HEK293 (cell line): Measurements from ENCODE around the gene ABHD17B.

Experiments
- CTCF ChIA-PET: fragments of 350-600 bp; formaldehyde crosslinking; extraction: SDS; loops from one replicate; lab custom pipeline; 2021; ENCODE audit warnings: antibody characterized with exemption; lab: Yijun Ruan, JAX
- POLR2A ChIA-PET: fragments of 300-600 bp; formaldehyde crosslinking; extraction: SDS; loops from one replicate; lab custom pipeline; 2020; ENCODE audit warnings: antibody characterized with exemption, inconsistent platforms; lab: Yijun Ruan, JAX
- H3K27ac ChIP-seq: fragments of 200-500 bp; sonication (Bioruptor generic); 2 replicates; pipeline ENCODE4 v1.5.1; 2014; ENCODE audit warnings: low read depth, low read length, control low read depth, inconsistent platforms; ENCODE audit errors: extremely low read depth
- H3K36me3 ChIP-seq, 2 experiments: fragments of 200-500 bp in 1 of 2; sonication (Bioruptor generic) in 1 of 2; 1 replicate in 1 of 2; 2 replicates in 1 of 2; pipeline ENCODE4 v1.5.1; 2014 to 2017; ENCODE audit warnings: inconsistent platforms in 2 of 2, low read length in 2 of 2; ENCODE audit not compliant: control insufficient read depth in 2 of 2, insufficient read depth in 1 of 2
- H3K4me1 ChIP-seq: fragments of 200-500 bp; sonication (Bioruptor generic); 2 replicates; pipeline ENCODE4 v1.5.1; 2014; ENCODE audit warnings: mild to moderate bottlenecking, low read length, inconsistent platforms; ENCODE audit not compliant: control insufficient read depth, insufficient read depth
- H3K4me3 ChIP-seq: 2 replicates; pipeline ENCODE4 v1.5.1; 2011; ENCODE audit warnings: low read depth, mild to moderate bottlenecking, control low read depth, low read length, moderate library complexity
- H3K9me3 ChIP-seq: fragments of 200-500 bp; sonication (Bioruptor generic); 2 replicates; pipeline ENCODE4 v1.5.1; 2014; ENCODE audit warnings: low read depth, low read length, inconsistent platforms; ENCODE audit not compliant: control insufficient read depth, insufficient read depth
- BCL11B ChIP-seq: fragments of 450-650 bp; formaldehyde crosslinking; IDR thresholded peaks from 2 replicates; pipeline ENCODE4 v1.5.1; 2016; ENCODE audit warnings: low read depth, missing biosample characterization, missing genetic modification characterization
- HOXC10 ChIP-seq: sonication (generic); formaldehyde crosslinking; IDR thresholded peaks from 2 replicates; pipeline ENCODE4 v1.8.1; 2023; ENCODE audit warnings: mild to moderate bottlenecking, missing genetic modification reagents
- PATZ1 ChIP-seq: fragments of 450-650 bp; formaldehyde crosslinking; IDR thresholded peaks from 2 replicates; pipeline ENCODE4 v1.5.1; 2016; ENCODE audit warnings: missing biosample characterization, missing genetic modification characterization
- PRDM4 ChIP-seq: fragments of 450-650 bp; formaldehyde crosslinking; IDR thresholded peaks from 2 replicates; pipeline ENCODE4 v1.5.1; 2017; ENCODE audit warnings: missing biosample characterization, missing genetic modification characterization
- ZBTB26 ChIP-seq: fragments of 450-650 bp; formaldehyde crosslinking; optimal IDR thresholded peaks from 2 replicates; pipeline ENCODE3; 2016; ENCODE audit warnings: missing biosample characterization, mild to moderate bottlenecking, missing genetic modification characterization
- ZBTB44 ChIP-seq: fragments of 450-650 bp; IDR thresholded peaks from 2 replicates; pipeline ENCODE4 v1.5.1; 2018; ENCODE audit warnings: missing biosample characterization, mild to moderate bottlenecking, missing genetic modification characterization
- ZBTB49 ChIP-seq: fragments of 450-650 bp; formaldehyde crosslinking; IDR thresholded peaks from 2 replicates; pipeline ENCODE4 v1.5.1; 2016; ENCODE audit warnings: missing biosample characterization, missing genetic modification characterization, low read depth
- ZBTB8A ChIP-seq: fragments of 450-650 bp; formaldehyde crosslinking; IDR thresholded peaks from 2 replicates; pipeline ENCODE4 v1.5.1; 2016; ENCODE audit warnings: missing biosample characterization, missing genetic modification characterization
- ZEB2 ChIP-seq: fragments of 450-650 bp; formaldehyde crosslinking; IDR thresholded peaks from 2 replicates; pipeline ENCODE4 v1.5.1; 2016; ENCODE audit warnings: missing biosample characterization, missing genetic modification characterization
- ZFP3 ChIP-seq: fragments of 450-650 bp; formaldehyde crosslinking; IDR thresholded peaks from 2 replicates; pipeline ENCODE4 v1.5.1; 2016; ENCODE audit warnings: low read depth, missing biosample characterization, missing genetic modification characterization
- ZIC2 ChIP-seq: fragments of 450-650 bp; formaldehyde crosslinking; IDR thresholded peaks from 2 replicates; pipeline ENCODE4 v1.5.1; 2016; ENCODE audit warnings: missing biosample characterization, missing genetic modification characterization
- ZNF146 ChIP-seq: fragments of 450-650 bp; formaldehyde crosslinking; IDR thresholded peaks from 2 replicates; pipeline ENCODE4 v1.5.1; 2016; ENCODE audit warnings: missing biosample characterization, missing genetic modification characterization
- ZNF23 ChIP-seq: fragments of 450-650 bp; formaldehyde crosslinking; IDR thresholded peaks from 2 replicates; pipeline ENCODE4 v1.5.1; 2016; ENCODE audit warnings: missing biosample characterization, missing genetic modification characterization, borderline replicate concordance
- ZNF26 ChIP-seq: fragments of 450-650 bp; formaldehyde crosslinking; IDR thresholded peaks from 2 replicates; pipeline ENCODE4 v1.5.1; 2016; ENCODE audit warnings: missing biosample characterization, missing genetic modification characterization
- ZNF391 ChIP-seq: fragments of 450-650 bp; formaldehyde crosslinking; IDR thresholded peaks from 2 replicates; pipeline ENCODE4 v1.5.1; 2016; ENCODE audit warnings: low read depth, missing biosample characterization, missing genetic modification characterization, borderline replicate concordance
- ZNF394 ChIP-seq: fragments of 450-650 bp; formaldehyde crosslinking; IDR thresholded peaks from 2 replicates; pipeline ENCODE4 v1.5.1; 2016; ENCODE audit warnings: missing biosample characterization, missing genetic modification characterization, mild to moderate bottlenecking, moderate library complexity, borderline replicate concordance
- ZNF549 ChIP-seq: fragments of 450-650 bp; IDR thresholded peaks from 2 replicates; pipeline ENCODE4 v1.5.1; 2018; ENCODE audit warnings: missing biosample characterization, missing genetic modification characterization, mild to moderate bottlenecking, inconsistent platforms, moderate library complexity
- ZNF560 ChIP-seq: fragments of 450-650 bp; formaldehyde crosslinking; IDR thresholded peaks from 2 replicates; pipeline ENCODE4 v1.5.1; 2017; ENCODE audit warnings: missing biosample characterization, missing genetic modification characterization, borderline replicate concordance
- ZNF658 ChIP-seq: fragments of 450-650 bp; formaldehyde crosslinking; IDR thresholded peaks from 2 replicates; pipeline ENCODE4; 2016; ENCODE audit warnings: missing biosample characterization, missing genetic modification characterization
- ZNF791 ChIP-seq: fragments of 450-650 bp; formaldehyde crosslinking; IDR thresholded peaks from 2 replicates; pipeline ENCODE4 v1.5.1; 2016; ENCODE audit warnings: missing biosample characterization, missing genetic modification characterization
- ZSCAN4 ChIP-seq: fragments of 450-650 bp; formaldehyde crosslinking; IDR thresholded peaks from 2 replicates; pipeline ENCODE4 v1.5.1; 2017; ENCODE audit warnings: missing biosample characterization, missing genetic modification characterization

Gene ABHD17B

GRCh38 chr9:71854811-71855210, 56.2 kb downstream of the ABHD17B start (continued):
- TF ChIP-seq ZNF391 (tag by site-specific recombination): no peak
- TF ChIP-seq, all 188 proteins: peak for 0

GRCh38 chr9:71853084-71853483, 57.9 kb downstream of the ABHD17B start:
- POLR2A ChIA-PET: interaction anchor here (1.5 kb wide), 1 partner anchor 58 kb away, joined by 5 read pairs; the partner anchor contains the start of genes ABHD17B and C9orf85
- no peaks in the 10 kb centered on the region for H3K4me1 ChIP-seq
- no peaks in the 10 kb centered on the region for H3K9me3 ChIP-seq
- TF ChIP-seq HOXC10 (CRISPR knock-in tag): no peak
- no peak for TF ChIP-seq BCL11B (tag by site-specific recombination)
- no peak for TF ChIP-seq PRDM4
- TF ChIP-seq ZNF549 (tag by site-specific recombination): no peak
- TF ChIP-seq ZEB2: no peak
- no peak for TF ChIP-seq ZBTB8A (tag by site-specific recombination)
- TF ChIP-seq ZBTB44: no peak
- no peak for TF ChIP-seq ZNF23
- TF ChIP-seq ZNF791: no peak
- TF ChIP-seq ZNF26 (tag by site-specific recombination): no peak
- H3K27ac ChIP-seq: no peak overlapping the region
- CTCF ChIA-PET: interaction anchor here (1.2 to 2.2 kb wide), 2 partner anchors 34 to 46 kb away, joined by 4 to 8 read pairs; no protein-coding TSS in a partner anchor
- no peaks in the 10 kb centered on the region for H3K36me3 ChIP-seq
- no peak overlapping the region for H3K4me3 ChIP-seq

- Histone ChIP-seq H3K4me1 (no peaks in the 10 kb centered on the region), H3K9me3 (no peaks in the 10 kb centered on the region), H3K27ac (no peak overlapping the region), H3K36me3 (no peaks in the 10 kb centered on the region), H3K4me3 (no peak overlapping the region)
- POLR2A ChIA-PET: no interaction called here
- CTCF ChIA-PET: interaction anchor here (0.7 to 0.8 kb wide), 2 partner anchors 138 to 444 kb away, joined by 3 to 4 read pairs; no protein-coding TSS in a partner anchor
- TF ChIP-seq ZBTB26 (tag by site-specific recombination) (no peak), ZNF391 (tag by site-specific recombination) (no peak), ZFP3 (tag by site-specific recombination) (no peak), ZNF394 (tag by site-specific recombination) (no peak), PATZ1 (tag by site-specific recombination) (no peak), ZNF658 (no peak), ZBTB49 (tag by site-specific recombination) (no peak), ZNF146 (tag by site-specific recombination) (no peak), ZNF560 (tag by site-specific recombination) (no peak), ZIC2 (tag by site-specific recombination) (no peak), ZSCAN4 (tag by site-specific recombination) (no peak)
Observed at GRCh38 chr9:71850996-71851395, 60.0 kb downstream of the ABHD17B start.
